Measurements from ENCODE around the gene C3orf20.

DNA sequence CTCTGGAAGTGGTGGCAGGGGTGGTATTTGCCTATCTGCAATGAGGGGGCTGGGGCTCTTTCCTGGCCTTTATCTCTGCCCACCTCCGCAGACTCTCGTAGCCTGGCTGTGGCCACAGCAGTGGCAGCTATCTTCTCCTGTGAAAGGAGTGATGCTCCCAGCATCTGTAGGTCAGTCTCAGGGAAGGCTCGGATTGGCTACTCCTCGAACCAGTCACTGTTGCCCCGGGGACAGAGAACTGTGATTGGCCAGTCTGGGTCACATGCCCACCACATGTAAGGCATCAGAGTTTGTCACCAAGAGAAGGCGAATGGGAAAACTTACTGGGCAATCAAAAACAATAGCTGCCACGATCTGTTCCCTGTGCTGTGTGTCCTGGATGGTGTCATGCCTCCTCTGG, 113.7 kb downstream of the C3orf20 start:
- TF ChIP-seq GATA2 (IDR thresholded peaks at IDR 0.05; ENCODE audit: low read depth, low read length) = no peak
- no peak for TF ChIP-seq GATA3 (IDR thresholded peaks at IDR 0.05; ENCODE audit: low read depth, low read length)
